ENCODE data around the gene ITGA3. TPM values are rescaled to one million over a fixed set of nuclear protein-coding genes. Genes with fewer than 3 reads are reported as not detected.

ITGA3 gene
- total RNA-seq, 1 donor from 2014 or later = 211 TPM

DNA sequence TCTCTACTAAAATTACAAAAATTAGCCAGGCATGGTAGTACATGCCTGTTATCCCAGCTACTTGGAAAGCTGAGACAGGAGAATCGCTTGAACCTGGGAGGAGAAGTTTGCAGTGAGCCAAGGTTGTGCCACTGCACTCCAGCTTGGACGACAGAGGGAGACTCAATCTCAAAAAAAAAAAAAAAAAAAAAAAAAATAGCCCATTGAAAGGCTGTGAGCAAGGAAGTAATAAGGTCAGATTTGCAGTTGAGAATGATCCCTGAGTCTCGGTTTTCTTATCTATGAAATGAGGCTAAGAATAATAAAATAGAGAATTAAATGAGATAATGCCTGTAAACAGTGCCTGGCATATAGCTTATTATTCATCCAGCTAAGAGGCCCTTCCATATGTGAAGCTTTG lies 37.9 kb downstream of the ITGA3 start:
- DNase-seq (ENCODE audit: low spot score) = no peak

DNA sequence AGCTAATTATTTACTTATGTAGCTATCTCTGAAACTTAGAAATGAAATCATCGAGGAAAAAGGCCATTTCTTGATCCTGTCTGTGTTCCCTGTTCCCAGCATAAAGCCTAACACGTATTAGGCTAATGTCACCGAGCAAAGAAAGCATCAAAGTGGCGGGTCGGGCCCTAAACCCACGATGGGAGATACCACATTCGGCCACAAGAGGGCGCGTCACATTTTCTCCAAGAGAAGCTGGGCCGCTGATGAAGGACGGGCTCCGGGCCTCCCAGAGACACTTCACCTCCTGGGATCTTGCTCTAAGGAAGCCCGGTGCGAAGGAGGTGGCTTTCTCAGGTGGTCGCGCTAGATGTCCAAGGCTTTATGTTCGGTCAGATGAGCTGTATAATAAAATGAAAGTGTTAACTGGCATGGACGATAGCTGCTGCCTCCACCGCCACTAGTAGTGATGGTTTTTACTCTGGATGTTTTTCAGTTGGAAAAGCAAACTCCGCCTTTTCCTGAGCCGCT lies 38.4 kb downstream of the ITGA3 start:
- DNase-seq (ENCODE audit: low spot score) = peak; percentile 92

DNA sequence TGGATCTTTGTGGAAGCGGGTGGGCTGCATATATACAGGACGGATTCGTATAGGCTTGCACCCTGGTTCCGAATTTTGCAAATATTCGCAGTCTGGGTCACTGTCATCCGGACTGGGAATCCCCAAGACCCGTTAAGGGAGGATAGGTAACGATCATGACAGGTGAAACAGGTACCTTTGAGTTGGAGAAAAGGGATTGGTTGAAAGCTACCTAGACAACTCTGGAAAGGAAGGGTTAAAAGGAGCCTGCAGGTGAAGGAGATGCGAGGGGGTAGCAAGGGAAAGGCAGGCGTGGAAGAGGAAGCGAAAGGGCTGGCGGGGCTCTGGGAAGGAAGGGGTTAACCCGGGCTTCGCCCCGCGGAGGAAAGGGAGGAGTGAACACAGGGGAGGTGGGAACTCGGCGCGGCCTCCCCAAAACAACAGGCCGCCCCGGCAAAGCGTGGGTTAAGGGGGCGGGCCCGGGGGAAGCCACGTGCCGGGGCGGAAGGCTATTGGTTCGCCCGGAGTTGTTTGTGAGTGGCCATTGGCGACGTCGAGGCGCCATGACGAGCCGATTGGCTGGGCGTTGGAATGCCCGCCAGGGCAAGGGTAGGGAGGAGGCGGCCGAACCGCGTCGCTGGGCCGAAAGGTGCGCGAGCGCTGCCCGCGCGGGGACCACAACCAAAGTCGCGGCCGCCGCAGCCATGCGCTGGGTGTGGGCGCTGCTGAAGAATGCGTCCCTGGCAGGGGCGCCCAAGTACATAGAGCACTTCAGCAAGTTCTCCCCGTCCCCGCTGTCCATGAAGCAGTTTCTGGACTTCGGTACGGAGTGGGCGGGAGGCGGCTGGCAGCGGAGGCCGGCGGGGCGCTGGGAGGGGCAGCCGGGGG lies 39.1 kb downstream of the ITGA3 start, which contains the start of gene PDK2:
PDK2 (plus strand) TSS at position 599 of the 867 bp plus-strand sequence; CDS start at position 684, 85 bp downstream.
- DNase-seq (ENCODE audit: low spot score) = peak; percentile 97

DNA sequence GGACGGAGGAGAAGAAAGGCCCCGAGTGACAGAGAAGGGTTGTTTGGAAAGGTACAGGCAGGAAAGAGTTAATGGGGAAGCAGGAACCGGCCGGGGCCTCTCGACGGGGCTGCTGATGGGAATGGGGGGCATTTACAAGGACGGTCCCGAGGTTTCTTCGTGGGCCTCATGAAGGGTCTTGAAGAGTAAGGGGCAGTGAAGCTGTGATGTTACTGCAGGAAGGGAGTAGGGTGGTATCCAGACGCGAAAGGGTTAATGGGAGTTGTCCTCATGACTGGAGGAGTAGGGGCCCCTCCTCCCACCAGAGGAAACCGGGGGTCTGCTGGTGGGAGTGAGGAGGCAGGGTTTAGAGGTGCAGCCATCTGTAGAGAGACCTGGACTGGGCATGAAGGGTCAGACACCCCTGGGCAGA lies 39.7 kb downstream of the ITGA3 start:
- no peak for DNase-seq (ENCODE audit: low spot score)

DNA sequence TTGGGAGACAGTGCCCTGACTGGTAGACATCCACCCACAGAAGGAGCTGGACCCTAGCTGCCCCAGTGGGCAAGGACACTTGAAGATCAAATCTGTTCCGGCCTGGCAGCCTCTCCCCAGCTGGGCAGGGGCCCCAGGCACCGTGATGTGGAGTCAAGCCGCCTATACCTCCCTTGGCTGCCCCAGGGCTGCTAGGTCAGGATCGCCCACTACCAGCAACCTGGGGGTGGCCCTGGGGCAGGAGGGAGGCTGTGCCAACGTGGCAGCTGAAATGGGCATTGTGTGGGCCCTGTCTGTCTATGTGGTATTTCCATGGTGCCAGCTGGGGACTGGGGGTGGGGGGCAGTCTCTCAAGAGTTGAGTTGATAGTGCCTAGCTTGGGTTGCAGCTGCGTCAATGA lies 40.2 kb downstream of the ITGA3 start:
- no peak for DNase-seq (ENCODE audit: low spot score)

DNA sequence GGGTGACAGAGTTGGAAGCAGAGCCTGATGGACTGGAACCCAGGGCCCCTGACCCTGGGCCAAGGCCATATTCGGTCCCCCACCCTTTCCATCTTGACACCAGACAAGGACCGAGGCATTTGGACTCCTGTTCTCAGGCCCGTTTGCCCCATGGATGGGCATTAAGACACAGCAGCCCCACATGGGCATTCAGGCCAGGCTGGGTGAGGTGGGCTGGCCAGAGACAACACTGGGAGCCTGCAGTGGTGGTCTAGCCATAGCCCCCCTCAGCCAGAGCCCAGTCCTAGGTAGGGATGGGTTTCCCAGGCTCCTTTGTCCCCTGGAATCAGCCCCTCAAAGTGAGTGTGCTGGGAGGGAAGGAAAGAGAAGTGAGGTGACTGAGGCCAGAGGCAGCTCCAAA lies 40.8 kb downstream of the ITGA3 start:
- DNase-seq (ENCODE audit: low spot score) = no peak

DNA sequence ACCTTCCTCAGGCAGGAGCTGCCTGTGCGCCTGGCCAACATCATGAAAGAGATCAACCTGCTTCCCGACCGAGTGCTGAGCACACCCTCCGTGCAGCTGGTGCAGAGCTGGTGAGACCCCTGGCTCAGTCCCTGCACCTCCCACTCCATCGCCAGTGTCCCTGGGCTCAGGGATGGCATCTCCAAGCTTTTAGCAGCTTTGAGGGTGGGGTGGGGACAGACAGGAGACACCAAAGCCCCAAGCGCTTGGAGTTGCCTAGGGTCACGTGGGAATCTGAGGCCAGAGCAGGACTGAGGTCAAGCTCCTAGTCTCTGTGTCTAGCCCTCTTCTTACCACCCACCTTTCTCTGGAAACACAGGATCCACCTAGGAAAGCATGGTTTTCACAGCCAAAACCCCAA lies 41.5 kb downstream of the ITGA3 start:
- no peak for DNase-seq (ENCODE audit: low spot score)

DNA sequence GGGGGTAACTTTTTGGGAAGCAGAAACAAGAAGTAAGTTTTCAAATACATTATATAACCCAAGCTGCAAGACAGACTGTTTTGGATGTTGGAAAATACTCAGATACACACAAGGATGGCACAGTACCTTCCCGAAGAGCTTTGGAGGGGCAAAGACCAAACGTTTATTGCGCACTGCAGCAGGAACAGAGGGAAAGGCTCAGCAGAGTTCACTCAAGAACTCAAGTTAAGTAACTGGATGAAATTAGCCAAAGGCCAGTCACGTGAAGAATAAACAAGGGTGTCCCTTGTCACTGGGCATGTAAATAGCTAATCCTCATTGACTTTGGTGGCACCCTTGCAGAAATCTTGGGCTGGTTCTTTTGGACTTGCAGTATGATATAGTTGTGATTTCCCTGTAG lies 42.0 kb downstream of the ITGA3 start:
- no peak for DNase-seq (ENCODE audit: low spot score)

DNA sequence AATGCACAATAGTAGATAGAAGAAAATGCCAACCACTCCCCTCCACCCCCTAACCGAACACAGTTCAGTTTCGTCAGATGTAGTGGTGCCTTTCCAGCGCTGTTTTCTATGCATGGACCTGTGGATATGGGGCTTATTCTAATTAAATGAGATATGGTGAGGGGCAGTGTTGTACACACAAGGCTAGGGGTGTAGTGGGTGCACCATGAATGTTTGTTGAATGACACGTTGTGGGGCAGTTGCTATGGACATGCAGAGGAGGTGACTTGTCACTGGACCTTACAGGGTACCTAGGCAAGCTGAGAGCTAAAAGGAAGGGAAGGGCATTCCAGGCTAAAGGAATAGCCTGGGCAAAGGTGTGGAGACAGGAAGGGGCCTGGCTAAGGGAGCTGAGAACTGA lies 42.7 kb downstream of the ITGA3 start:
- no peak for DNase-seq (ENCODE audit: low spot score)

DNA sequence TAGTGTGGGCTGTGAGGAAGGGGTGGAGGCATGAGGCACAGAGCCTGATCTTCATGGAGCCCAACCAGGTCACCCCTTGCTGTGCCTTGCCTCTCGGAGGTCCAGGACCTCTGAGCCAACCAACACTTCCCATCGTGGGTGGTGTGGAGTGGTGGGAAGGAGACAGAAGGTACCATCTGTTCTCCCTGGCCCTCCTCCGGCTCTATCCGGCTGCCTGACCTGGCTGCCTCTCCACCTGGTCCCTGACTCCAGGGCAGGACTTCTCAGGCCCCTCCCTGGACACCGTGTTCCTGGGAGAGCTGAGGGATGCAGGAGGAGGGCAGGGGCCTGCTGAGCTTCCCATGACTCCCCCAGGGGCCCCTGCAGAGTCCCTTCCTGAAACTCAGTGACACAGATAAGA lies 43.1 kb downstream of the ITGA3 start:
- DNase-seq (ENCODE audit: low spot score) = no peak

DNA sequence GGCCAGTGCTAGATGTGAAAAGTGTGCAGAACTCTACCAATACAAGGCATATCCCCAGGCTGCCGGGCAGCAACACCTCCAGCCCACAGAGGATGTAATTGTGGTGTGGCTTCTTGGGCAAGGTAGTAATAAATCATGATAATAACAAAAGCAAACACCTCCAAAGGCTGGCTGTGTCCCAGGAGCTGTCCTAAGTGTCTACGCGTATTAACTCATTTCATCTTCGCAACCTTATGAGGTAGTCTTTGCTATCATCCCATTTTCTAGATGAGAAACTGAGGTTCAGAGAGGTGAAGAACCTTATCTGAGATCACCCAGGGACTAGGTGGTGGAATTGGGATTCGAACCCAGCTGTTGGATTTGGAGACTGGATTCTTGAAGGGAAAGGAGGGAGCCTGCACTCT lies 44.6 kb downstream of the ITGA3 start:
- no peak for DNase-seq (ENCODE audit: low spot score)

DNA sequence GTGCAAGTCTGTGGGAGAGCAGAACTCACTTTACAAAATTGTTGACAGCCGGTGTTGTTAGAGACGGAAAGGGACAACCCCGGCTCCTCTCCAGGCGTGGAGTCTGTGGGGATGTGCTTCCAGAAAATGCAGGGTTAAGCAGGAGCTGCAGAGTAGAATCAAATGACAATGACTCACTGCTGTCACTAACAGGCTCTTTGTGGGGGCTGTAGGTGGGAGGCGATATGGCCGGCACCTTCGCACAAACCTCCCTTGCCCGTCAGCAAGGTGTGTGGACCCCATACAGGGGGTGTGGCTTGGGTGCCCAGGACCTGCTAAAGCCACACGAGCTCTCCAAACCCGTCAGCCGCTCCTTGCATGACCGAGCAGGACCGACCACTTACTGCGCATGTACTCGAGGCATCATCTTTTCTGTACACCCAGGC lies 45.0 kb downstream of the ITGA3 start:
- no peak for DNase-seq (ENCODE audit: low spot score)

DNA sequence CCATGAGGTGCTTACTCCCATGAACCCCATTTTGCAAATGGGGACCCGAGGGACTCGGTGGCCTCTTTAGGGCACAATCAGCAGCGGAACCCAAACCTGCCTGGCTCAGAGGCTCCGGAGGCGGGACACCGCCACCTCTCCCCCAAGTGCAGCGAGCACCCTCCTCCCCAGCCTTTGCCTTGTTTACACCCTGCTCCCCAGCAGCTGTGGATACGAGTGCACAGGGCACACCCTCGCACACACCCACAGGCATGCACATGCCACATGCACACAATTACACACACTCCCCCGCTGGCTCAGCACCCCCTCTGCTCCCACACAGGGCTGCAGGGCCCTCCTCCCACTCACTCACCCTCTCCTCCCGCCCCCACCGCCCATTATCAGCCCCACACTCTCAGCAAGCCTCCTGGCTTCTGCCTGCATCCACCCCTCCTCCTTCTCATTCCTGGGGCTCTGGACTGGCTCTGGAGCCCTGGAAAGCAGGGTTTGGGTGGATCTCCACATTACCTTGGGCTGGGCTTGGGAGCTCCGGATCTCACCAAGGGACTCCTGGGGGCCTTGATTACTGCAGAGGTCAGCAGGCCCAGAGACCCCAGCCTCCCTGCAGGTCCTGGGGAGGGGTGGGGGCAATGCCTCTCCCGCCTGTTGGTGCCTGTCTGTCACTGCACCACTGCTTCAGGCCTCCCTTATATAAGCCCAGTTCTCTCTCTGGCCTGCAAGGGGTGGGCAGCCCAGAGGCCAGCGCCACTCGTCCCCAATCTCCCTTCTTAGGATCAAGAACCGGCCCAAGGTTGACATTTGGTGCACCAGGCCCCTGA lies 45.6 kb downstream of the ITGA3 start:
- no peak for DNase-seq (ENCODE audit: low spot score)

DNA sequence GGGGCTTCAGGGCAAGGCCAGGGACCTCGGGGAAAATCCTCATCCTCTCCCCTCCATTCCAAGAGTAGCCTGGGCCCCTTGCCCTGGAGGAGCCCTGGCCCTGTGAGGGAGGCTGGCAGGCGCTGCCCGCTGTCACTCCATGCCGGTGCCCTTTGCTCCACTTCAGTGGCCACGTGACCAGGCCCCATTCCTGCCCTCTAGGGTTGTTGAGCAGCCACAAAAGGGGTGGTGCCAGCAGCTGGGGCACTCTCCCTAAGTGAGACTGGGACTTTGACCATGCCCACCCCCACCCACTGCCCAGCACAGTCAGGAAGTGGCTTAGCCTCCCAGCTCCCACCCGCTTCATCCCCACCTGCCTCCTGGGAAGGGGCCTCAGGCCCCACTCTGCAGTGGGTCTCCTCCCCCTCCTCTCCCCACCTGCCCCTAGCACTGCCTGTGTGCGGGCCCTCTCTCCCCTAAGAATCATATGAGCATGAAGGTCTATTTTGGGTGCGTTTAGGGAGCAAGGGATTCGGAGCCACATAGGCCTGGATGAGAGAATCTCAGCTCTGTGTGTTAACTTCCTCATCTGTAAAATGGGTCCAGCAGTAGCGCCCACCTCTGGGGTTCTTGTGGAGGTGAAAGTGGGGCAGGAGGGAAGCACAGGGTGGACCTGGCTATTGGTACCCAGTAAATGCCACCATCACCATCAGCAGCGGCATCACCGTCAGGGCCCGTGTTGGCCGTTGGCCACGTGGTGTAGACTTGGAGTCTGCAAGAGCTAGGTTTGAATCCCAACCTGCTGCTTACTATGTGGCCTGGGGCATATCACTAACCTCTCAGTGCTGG lies 46.5 kb downstream of the ITGA3 start:
- DNase-seq (ENCODE audit: low spot score) = no peak

DNA sequence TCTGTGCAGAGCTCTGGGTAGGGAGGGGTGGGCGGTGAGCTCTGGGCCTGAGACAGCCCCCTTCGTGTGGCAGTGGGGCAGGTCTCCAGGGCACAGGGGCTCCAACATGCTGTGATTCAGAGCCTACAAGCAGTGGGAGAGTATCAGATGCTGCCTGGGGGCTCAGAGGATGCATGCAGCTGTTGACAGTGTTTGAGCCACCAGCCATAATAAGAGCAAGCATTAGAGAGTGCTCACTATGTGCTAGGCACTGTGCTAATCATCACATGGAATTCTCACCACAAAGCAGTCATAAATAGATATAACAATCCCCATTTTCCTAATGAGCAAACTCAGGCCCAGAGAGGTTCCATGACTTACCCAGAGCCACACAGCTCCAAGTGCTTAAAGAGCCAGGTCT lies 47.3 kb downstream of the ITGA3 start:
- DNase-seq (ENCODE audit: low spot score) = no peak

DNA sequence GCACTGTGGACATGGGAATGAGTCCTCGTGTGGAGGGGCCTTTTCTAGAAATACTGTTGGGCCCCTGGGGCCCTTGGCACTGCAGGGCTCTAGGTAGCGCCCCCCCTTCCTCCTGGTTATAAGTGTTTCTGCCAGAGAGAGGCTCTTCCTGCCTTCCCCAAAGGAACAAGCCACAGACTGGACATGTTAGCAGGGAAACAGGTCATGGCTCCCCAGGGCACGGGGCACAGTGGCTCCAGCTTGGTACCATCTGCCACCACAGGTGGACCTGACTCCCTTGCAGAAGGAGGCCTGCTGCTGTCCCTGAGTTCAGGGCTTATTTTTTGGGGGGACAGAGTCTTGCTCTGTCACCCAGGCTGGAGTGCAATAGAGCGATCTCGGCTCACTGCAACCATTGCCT lies 48.0 kb downstream of the ITGA3 start:
- DNase-seq (ENCODE audit: low spot score) = no peak

DNA sequence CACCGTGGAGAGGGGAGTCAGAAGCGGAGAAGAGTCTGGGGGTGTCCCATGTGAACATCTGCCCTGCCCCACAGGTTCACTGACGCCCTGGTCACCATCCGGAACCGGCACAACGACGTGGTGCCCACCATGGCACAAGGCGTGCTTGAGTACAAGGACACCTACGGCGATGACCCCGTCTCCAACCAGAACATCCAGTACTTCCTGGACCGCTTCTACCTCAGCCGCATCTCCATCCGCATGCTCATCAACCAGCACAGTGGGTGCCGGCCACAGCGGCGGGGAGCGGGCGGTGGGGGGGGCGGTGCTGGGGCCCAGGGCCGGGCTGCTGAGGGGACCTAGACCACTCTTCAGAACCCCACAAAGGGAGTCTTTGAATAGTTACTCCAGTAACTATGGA lies 49.9 kb downstream of the ITGA3 start:
- no peak for DNase-seq (ENCODE audit: low spot score)

DNA sequence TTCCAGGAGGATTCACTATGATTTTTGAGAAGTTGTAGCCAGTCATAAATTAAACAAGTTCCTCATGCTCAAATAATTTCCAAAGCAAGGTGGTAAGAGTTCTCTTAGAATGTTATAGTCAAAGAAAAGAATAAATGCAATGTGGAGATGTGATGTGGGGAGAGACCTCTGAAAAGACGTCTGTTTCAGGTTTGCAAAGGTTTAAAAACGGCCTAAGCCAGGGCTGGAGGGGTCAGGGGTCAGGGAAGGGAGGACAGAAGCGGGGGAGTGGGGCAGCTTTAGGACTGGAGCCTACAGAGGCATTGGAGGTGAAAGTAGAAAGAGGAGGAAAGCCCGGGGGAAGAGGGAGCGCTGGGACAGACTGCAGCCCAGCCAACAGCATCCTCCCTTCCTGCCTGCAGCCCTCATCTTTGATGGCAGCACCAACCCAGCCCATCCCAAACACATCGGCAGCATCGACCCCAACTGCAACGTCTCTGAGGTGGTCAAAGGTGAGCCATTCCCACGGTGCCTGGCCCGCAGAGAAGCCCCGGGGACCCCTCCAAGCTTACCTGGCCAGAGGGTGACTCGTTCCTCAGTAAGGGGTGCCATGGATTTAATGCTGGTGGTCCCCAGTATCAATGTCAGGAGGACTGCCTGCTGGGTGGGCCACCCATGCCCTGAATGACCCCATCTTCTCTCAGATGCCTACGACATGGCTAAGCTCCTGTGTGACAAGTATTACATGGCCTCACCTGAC lies 50.7 kb downstream of the ITGA3 start:
- DNase-seq (ENCODE audit: low spot score) = no peak

DNA sequence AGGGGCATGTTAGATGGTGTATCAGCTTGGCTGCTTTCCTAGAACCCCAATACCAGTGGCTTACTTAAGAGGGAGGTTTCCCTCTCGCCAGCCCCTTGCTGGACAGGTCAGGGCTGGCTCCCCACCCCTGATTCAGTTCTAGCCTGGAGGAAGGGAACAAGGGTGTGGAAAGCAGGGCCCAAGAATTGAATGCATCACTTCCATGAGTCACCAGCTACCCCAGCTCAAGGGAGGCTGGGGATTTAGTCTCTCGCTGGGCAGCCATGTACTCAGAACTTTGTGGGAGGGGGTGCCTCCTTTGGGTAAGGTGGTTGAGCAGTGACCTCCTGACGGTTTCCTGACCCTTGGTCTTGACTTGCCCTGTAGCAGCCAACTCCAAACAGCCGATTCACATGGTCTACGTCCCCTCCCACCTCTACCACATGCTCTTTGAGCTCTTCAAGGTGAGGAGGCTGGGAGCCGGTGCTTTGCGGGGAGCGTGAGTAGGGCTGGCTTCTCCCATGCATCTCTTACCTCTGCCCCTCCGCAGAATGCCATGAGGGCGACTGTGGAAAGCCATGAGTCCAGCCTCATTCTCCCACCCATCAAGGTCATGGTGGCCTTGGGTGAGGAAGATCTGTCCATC lies 52.0 kb downstream of the ITGA3 start:
- DNase-seq (ENCODE audit: low spot score) = no peak

DNA sequence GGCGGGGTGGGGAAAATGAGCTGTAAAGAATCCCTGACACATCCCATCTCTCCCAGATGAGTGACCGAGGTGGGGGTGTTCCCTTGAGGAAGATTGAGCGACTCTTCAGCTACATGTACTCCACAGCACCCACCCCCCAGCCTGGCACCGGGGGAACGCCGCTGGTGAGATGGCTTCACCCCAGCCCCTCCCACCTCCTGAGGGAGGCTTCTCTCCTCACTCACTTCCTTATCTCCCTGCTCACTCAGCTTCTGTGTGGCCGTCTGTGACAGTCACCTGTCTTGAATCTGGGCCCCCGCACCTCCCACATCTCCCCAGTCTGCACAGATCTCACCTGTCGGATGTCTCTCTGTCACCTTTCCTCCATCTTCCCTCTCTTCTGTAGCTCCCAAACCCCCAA lies 52.6 kb downstream of the ITGA3 start:
- DNase-seq (ENCODE audit: low spot score) = no peak

DNA sequence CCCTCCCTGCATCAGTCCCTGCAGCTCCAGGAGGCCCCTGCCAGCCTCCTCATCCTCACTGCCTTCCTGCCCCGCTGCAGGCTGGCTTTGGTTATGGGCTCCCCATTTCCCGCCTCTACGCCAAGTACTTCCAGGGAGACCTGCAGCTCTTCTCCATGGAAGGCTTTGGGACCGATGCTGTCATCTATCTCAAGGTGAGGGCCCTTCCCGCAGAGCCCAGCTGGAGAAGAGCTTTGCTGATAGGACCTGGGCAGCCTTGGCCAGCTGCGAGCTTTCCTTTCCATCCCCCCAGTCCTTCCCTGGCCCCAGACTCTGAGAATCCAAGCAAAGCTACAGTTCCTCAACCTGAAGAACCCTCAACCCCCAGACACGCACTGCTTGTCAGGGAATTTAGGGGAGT lies 53.3 kb downstream of the ITGA3 start:
- no peak for DNase-seq (ENCODE audit: low spot score)

All from ureter (tissue), 1 donor.